GM23338 (cell line): ENCODE results near the gene ABHD5. TPM values are rescaled to one million over a fixed set of nuclear protein-coding genes. Genes with fewer than 3 reads are reported as not detected.

Source experiments
- ATAC-seq: fragments of 200-7000 bp; cut with Tn5 transposase; 3 replicates; pipeline ENCODE4 v1.9.1; 2020
- DNase-seq: peaks from one replicate; pipeline ENCODE4 v3.0.0-alpha.2; 2015; ENCODE audit warnings: low spot score
- H2AFZ ChIP-seq: fragments of 200-600 bp; sonication (generic); 2 replicates; pipeline ENCODE4 v1.8.0; 2016; ENCODE audit warnings: antibody characterized with exemption, mild to moderate bottlenecking, moderate library complexity
- H3F3A ChIP-seq: fragments of 200-600 bp; sonication (generic); replicated peaks from 2 replicates; pipeline ENCODE4 v1.8.0; 2017; ENCODE audit warnings: antibody characterized with exemption, mixed run types, low read depth
- H3K27ac ChIP-seq: fragments of 200-600 bp; sonication (generic); 2 replicates; pipeline ENCODE4 v1.6.1; 2016; ENCODE audit warnings: low read depth
- H3K27me3 ChIP-seq: fragments of 200-600 bp; sonication (generic); 2 replicates; pipeline ENCODE4 v1.8.0; 2016; ENCODE audit warnings: mild to moderate bottlenecking, mixed run types, moderate library complexity; ENCODE audit not compliant: insufficient read depth
- H3K36me3 ChIP-seq: fragments of 200-600 bp; sonication (generic); 2 replicates; pipeline ENCODE4 v1.8.0; 2016; ENCODE audit warnings: mild to moderate bottlenecking; ENCODE audit not compliant: insufficient read depth
- H3K4me1 ChIP-seq: fragments of 200-600 bp; sonication (generic); 2 replicates; pipeline ENCODE4 v1.8.0; 2016; ENCODE audit warnings: mild to moderate bottlenecking, moderate library complexity; ENCODE audit not compliant: insufficient read depth
- H3K4me2 ChIP-seq: fragments of 200-600 bp; sonication (generic); 2 replicates; pipeline ENCODE4 v1.7.1; 2017; ENCODE audit warnings: mixed run types
- H3K4me3 ChIP-seq: fragments of 200-600 bp; sonication (generic); 2 replicates; pipeline ENCODE4 v1.6.1; 2016; ENCODE audit warnings: mixed run types
- H3K79me2 ChIP-seq: fragments of 200-600 bp; sonication (generic); replicated peaks from 2 replicates; pipeline ENCODE4 v1.8.0; 2017; ENCODE audit warnings: mild to moderate bottlenecking; ENCODE audit not compliant: insufficient read depth
- H3K9me2 ChIP-seq: fragments of 200-600 bp; sonication (generic); 2 replicates; pipeline ENCODE4 v1.8.0; 2017; ENCODE audit not compliant: insufficient read depth
- H4K20me1 ChIP-seq: fragments of 200-600 bp; sonication (generic); replicated peaks from 2 replicates; pipeline ENCODE4 v1.8.0; 2017; ENCODE audit warnings: mild to moderate bottlenecking; ENCODE audit not compliant: insufficient read depth
- H3K27ac Mint-ChIP-seq: 2 replicates; pipeline ENCODE4 v1.8.0; 2020; ENCODE audit warnings: inconsistent platforms, mild to moderate bottlenecking, moderate library complexity, mixed read lengths
- H3K27me3 Mint-ChIP-seq: 3 replicates; pipeline ENCODE4 v1.8.0; 2022; ENCODE audit warnings: low read depth, mild to moderate bottlenecking, moderate library complexity, mixed read lengths, inconsistent platforms; ENCODE audit not compliant: insufficient read depth, poor library complexity
- H3K36me3 Mint-ChIP-seq: 3 replicates; pipeline ENCODE4 v1.8.0; 2021; ENCODE audit warnings: low read depth, mild to moderate bottlenecking, inconsistent platforms, moderate library complexity, mixed read lengths
- H3K4me1 Mint-ChIP-seq: 3 replicates; pipeline ENCODE4 v1.8.0; 2020; ENCODE audit warnings: mild to moderate bottlenecking, inconsistent platforms, mixed read lengths
- H3K4me3 Mint-ChIP-seq: 3 replicates; pipeline ENCODE4 v1.8.0; 2021; ENCODE audit warnings: moderate library complexity, mild to moderate bottlenecking, inconsistent platforms, mixed read lengths
- H3K9me3 Mint-ChIP-seq: 3 replicates; pipeline ENCODE4 v1.8.0; 2020; ENCODE audit warnings: moderate library complexity, mild to moderate bottlenecking, inconsistent platforms, mixed read lengths
- CREB1 ChIP-seq: fragments of 250-450 bp; sonication (Bioruptor Pico); IDR thresholded peaks from 2 replicates; pipeline ENCODE4 v1.5.0; 2020; ENCODE audit warnings: low read depth, mild to moderate bottlenecking, moderate library complexity
- EZH2 ChIP-seq: fragments of 200-600 bp; sonication (generic); IDR thresholded peaks from one replicate; pipeline ENCODE4 v1.8.0; 2017; ENCODE audit warnings: antibody characterized with exemption, mild to moderate bottlenecking, low read depth; ENCODE audit not compliant: unreplicated experiment
- EZH2phosphoT487 ChIP-seq: fragments of 200-600 bp; sonication (generic); IDR thresholded peaks from one replicate; pipeline ENCODE4 v1.8.1; 2018; ENCODE audit warnings: antibody characterized with exemption; ENCODE audit not compliant: unreplicated experiment
- JUNB ChIP-seq: IDR thresholded peaks from one replicate; pipeline ENCODE4 v1.6.1; 2016; ENCODE audit warnings: antibody characterized with exemption; ENCODE audit not compliant: unreplicated experiment
- NANOG ChIP-seq: IDR thresholded peaks from 2 replicates; pipeline ENCODE4 v1.6.1; 2016; ENCODE audit warnings: antibody characterized with exemption, borderline replicate concordance
- REST ChIP-seq: IDR thresholded peaks from one replicate; pipeline ENCODE4 v1.6.1; 2018; ENCODE audit warnings: antibody characterized with exemption; ENCODE audit not compliant: unreplicated experiment
- STAT1 ChIP-seq: IDR thresholded peaks from one replicate; pipeline ENCODE4 v1.6.1; 2016; ENCODE audit warnings: antibody characterized with exemption; ENCODE audit not compliant: unreplicated experiment
- ZNF331 ChIP-seq: fragments of 250-450 bp; sonication (Bioruptor Pico); IDR thresholded peaks from 2 replicates; pipeline ENCODE4 v1.5.0; 2020; ENCODE audit warnings: low read depth, mild to moderate bottlenecking, moderate library complexity
- polyA plus RNA-seq: library from polyadenylated mRNA; unstranded; fragments of >200 nt; fragmentation: Nextera tagmentation; extraction: Ambion mirVana; gene quantifications from 2 replicates; pipeline ENCODE4 v1.2.1, GENCODE V29; 2016
- total RNA-seq: library from RNA; depleted of rRNA; stranded (reverse); fragments of >200 nt; shearing (Covaris generic); gene quantifications from 2 replicates; pipeline ENCODE4 v1.2.3, GENCODE V29; 2014
- TF ChIP-seq, protein P1 (sequence below), 2 experiments: fragments of 200-600 bp in 1 of 2; sonication (generic) in 1 of 2; conservative IDR thresholded peaks; 2 replicates each; pipeline versions ENCODE4 v1.5.1 to v1.6.1; 2016 to 2017; ENCODE audit warnings: antibody characterized with exemption in 2 of 2, low read depth in 2 of 2, mild to moderate bottlenecking in 2 of 2, moderate library complexity in 1 of 2

The ABHD5 gene
- total and polyA plus RNA-seq, 2 experiments from 2014 or later: 12.1 to 12.3 TPM

- Histone ChIP-seq H3K79me2 (no peaks in the 10 kb centered on the region), H3K4me1 (peaks cover 11% of the 10 kb centered on the region), H3K9me2 (peaks cover 10% of the 10 kb centered on the region), H3F3A (no peaks in the 10 kb centered on the region), H3K27me3 (no peaks in the 10 kb centered on the region), H3K36me3 (no peaks in the 10 kb centered on the region), H2AFZ (no peak overlapping the region), H3K4me2 (no peak overlapping the region), H3K4me3 (no peak overlapping the region), H4K20me1 (no peaks in the 10 kb centered on the region), H3K27ac (peak overlapping the region; percentile 46; the same call in 1 of the 2 replicates)
- Mint-ChIP-seq H3K9me3 (no peaks in the 10 kb centered on the region; the same call in 2 of the 3 replicates), H3K27ac (peak overlapping the region; percentile 11; the same call in 1 of the 2 replicates), H3K36me3 (no peaks in the 10 kb centered on the region; the same call in 2 of the 3 replicates), H3K4me3 (no peak overlapping the region), H3K4me1 (peaks cover 14% of the 10 kb centered on the region), H3K27me3 (peaks cover 2% of the 10 kb centered on the region)
- ATAC-seq: peak; percentile 66
- peak; percentile 47 for DNase-seq
- TF ChIP-seq, protein P1, sequence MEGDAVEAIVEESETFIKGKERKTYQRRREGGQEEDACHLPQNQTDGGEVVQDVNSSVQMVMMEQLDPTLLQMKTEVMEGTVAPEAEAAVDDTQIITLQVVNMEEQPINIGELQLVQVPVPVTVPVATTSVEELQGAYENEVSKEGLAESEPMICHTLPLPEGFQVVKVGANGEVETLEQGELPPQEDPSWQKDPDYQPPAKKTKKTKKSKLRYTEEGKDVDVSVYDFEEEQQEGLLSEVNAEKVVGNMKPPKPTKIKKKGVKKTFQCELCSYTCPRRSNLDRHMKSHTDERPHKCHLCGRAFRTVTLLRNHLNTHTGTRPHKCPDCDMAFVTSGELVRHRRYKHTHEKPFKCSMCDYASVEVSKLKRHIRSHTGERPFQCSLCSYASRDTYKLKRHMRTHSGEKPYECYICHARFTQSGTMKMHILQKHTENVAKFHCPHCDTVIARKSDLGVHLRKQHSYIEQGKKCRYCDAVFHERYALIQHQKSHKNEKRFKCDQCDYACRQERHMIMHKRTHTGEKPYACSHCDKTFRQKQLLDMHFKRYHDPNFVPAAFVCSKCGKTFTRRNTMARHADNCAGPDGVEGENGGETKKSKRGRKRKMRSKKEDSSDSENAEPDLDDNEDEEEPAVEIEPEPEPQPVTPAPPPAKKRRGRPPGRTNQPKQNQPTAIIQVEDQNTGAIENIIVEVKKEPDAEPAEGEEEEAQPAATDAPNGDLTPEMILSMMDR (conservative IDR thresholded peaks at IDR 0.05; ENCODE audit: low read depth in 2 of 2): peak; percentile 22 to 25; a peak in 1 of 4 replicates
- TF ChIP-seq STAT1 (no peak), NANOG (no peak), CREB1 (no peak), EZH2phosphoT487 (no peak), JUNB (no peak)
These were observed 43.0 kb downstream of the ABHD5 start for GRCh38 chr3:43733459-43734384.

DNA sequence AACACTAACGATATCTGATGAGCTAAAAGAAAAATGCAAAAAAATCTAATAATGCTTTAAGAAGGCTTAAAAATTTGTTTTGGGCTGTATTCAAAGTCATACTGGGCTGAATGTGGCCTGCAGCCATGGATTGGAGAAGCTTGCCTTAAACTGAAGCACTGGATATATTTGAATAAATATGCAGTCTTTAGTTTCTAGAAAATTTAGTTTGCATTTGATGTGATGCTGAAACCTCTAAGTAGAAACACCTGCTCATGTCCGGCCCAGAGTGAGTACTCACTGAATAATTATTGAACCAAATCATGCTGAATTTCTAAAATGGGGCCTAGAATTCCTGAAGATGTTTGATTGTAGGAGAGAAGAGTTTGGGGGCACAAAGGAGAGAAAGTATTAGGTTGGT is 43.9 kb downstream of the ABHD5 start:
- Mint-ChIP-seq H3K36me3 (no peaks in the 10 kb centered on the region; the same call in 2 of the 3 replicates), H3K4me3 (no peak overlapping the region), H3K27ac (no peak overlapping the region), H3K27me3 (peaks cover 2% of the 10 kb centered on the region), H3K4me1 (peaks cover 14% of the 10 kb centered on the region), H3K9me3 (no peaks in the 10 kb centered on the region; the same call in 2 of the 3 replicates)
- no peaks in the 10 kb centered on the region for H3K27me3 ChIP-seq
- no peaks in the 10 kb centered on the region for H3K79me2 ChIP-seq
- no peaks in the 10 kb centered on the region for H3F3A ChIP-seq
- H4K20me1 ChIP-seq: no peaks in the 10 kb centered on the region
- H3K4me1 ChIP-seq: peaks cover 11% of the 10 kb centered on the region
- H3K4me3 ChIP-seq: no peak overlapping the region
- no peak overlapping the region for H3K27ac ChIP-seq
- H2AFZ ChIP-seq: no peak overlapping the region
- peaks cover 10% of the 10 kb centered on the region for H3K9me2 ChIP-seq
- no peak overlapping the region for H3K4me2 ChIP-seq
- no peaks in the 10 kb centered on the region for H3K36me3 ChIP-seq
- DNase-seq: no peak
- no peak for ATAC-seq
- no peak for TF ChIP-seq REST
- no peak for TF ChIP-seq EZH2
- TF ChIP-seq NANOG: no peak
- TF ChIP-seq ZNF331 (CRISPR knock-in tag): no peak
- TF ChIP-seq, protein P1 (conservative IDR thresholded peaks at IDR 0.05; ENCODE audit: low read depth in 2 of 2): no peak
